D721Med (cell line): ENCODE measurements around the gene CFAP73.
A peak's percentile ranks its signal among the peaks of the same experiment; 100 is the strongest.

ENCODE experiments used
- DNase-seq: peaks from one replicate; pipeline ENCODE4 v3.0.0; 2011; ENCODE audit warnings: low spot score; ENCODE audit not compliant: insufficient read length
- FAIRE-seq: peaks from 2 replicates; lab custom pipeline; 2011; peaks lifted over from hg19 to GRCh38; lab: Jason Lieb, UNC
- CTCF ChIP-seq: IDR thresholded peaks from 2 replicates; pipeline ENCODE4 v1.5.1; 2012; ENCODE audit warnings: mild to moderate bottlenecking, control low read depth; ENCODE audit not compliant: insufficient read depth; ENCODE audit errors: missing control alignments

CFAP73 gene

GRCh38 chr12:113159937-113160336, 10.4 kb downstream of the CFAP73 start:
- DNase-seq (no peak), FAIRE-seq (no peak)
- no peak for TF ChIP-seq CTCF

- no peak for TF ChIP-seq CTCF
- FAIRE-seq = no peak
- DNase-seq = peak; percentile 95
Observed at GRCh38 chr12:113161415-113162016, 12.0 kb downstream of the CFAP73 start.

GRCh38 chr12:113162102-113163029, 12.8 kb downstream of the CFAP73 start:
- TF ChIP-seq CTCF = no peak
- FAIRE-seq (no peak), DNase-seq (no peak)

GRCh38 chr12:113163030-113163360, 13.5 kb downstream of the CFAP73 start:
- FAIRE-seq = no peak
- no peak for TF ChIP-seq CTCF

GRCh38 chr12:113164014-113164413, 14.5 kb downstream of the CFAP73 start:
- TF ChIP-seq CTCF = no peak
- DNase-seq (no peak), FAIRE-seq (no peak)

More at GRCh38 chr12:113163030-113163360, 13.5 kb downstream of the CFAP73 start:
- DNase-seq = no peak

- no peak for TF ChIP-seq CTCF
- no peak for FAIRE-seq
Observed at GRCh38 chr12:113165521-113166450, 16.3 kb downstream of the CFAP73 start.

More at GRCh38 chr12:113165521-113166450, 16.3 kb downstream of the CFAP73 start:
- DNase-seq = no peak
